Central memory CD8-positive, alpha-beta T cell (primary cell): ENCODE results near the gene UBE2J2.

Experiments used
- ATAC-seq: fragments of 150-1000 bp; cut with Tn5 transposase; replicated peaks from 2 replicates; pipeline ENCODE4 v1.10.0; 2022; ENCODE audit warnings: mild to moderate bottlenecking, moderate FRiP score, moderate number of reproducible peaks; ENCODE audit not compliant: poor library complexity, severe bottlenecking; ENCODE audit errors: extremely low read depth
- DNase-seq, 2 donors: peaks; one replicate each; pipeline ENCODE4 v3.0.0; 2021; ENCODE audit warnings: low spot score in 2 of 2
- H3K27ac Mint-ChIP-seq: one replicate; pipeline ENCODE4 v1.8.0; 2022; ENCODE audit warnings: low read depth, mild to moderate bottlenecking, moderate library complexity, mixed read lengths
- H3K27me3 Mint-ChIP-seq: one replicate; pipeline ENCODE4 v1.8.0; 2022; ENCODE audit warnings: mixed read lengths
- H3K36me3 Mint-ChIP-seq: one replicate; pipeline ENCODE4 v1.8.0; 2022; ENCODE audit warnings: mild to moderate bottlenecking, moderate library complexity, mixed read lengths; ENCODE audit not compliant: insufficient read depth
- H3K4me1 Mint-ChIP-seq: one replicate; pipeline ENCODE4 v1.8.0; 2022; ENCODE audit warnings: mixed read lengths
- H3K4me3 Mint-ChIP-seq: one replicate; pipeline ENCODE4 v1.8.0; 2022; ENCODE audit warnings: mild to moderate bottlenecking, moderate library complexity, mixed read lengths
- H3K9me3 Mint-ChIP-seq: one replicate; pipeline ENCODE4 v1.8.0; 2022; ENCODE audit warnings: mixed read lengths

UBE2J2 gene

DNA sequence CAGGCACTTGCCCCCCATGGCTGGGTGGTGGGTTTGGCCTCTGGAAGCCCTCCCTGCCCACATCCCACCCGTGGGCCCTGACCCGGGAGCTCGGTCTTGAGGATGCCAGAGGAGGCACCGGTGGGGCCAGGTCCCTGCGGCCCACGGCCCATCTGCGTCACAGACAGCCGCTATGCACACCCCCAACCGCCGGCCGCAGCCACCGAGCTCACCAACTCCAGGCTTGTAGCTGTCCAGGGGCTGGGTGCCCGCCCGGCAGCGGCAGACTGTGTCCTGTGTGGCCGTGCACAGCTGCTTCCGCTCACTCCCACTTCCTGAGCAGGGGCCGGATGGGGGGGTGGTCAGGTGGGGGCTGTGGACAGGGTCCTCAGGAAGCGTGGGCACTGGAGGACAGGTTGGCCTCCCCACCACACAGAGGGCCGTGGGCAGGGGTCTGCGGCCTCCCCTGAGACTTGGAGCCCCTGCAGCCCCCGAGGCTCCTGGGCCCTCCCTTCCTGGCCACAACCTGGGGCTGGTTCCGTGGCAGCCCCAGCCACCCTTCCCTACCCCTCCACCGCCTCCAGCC lies 60.8 kb downstream of the UBE2J2 start:
- Mint-ChIP-seq H3K27ac (peak overlapping the region; percentile 68), H3K36me3 (peaks cover 14% of the 10 kb centered on the region), H3K4me3 (peak overlapping the region; percentile 50), H3K4me1 (peaks cover 32% of the 10 kb centered on the region), H3K9me3 (no peaks in the 10 kb centered on the region), H3K27me3 (no peaks in the 10 kb centered on the region)
- ATAC-seq (peak; percentile 54), DNase-seq (peak in 1 of 2 donors; percentile 53)

DNA sequence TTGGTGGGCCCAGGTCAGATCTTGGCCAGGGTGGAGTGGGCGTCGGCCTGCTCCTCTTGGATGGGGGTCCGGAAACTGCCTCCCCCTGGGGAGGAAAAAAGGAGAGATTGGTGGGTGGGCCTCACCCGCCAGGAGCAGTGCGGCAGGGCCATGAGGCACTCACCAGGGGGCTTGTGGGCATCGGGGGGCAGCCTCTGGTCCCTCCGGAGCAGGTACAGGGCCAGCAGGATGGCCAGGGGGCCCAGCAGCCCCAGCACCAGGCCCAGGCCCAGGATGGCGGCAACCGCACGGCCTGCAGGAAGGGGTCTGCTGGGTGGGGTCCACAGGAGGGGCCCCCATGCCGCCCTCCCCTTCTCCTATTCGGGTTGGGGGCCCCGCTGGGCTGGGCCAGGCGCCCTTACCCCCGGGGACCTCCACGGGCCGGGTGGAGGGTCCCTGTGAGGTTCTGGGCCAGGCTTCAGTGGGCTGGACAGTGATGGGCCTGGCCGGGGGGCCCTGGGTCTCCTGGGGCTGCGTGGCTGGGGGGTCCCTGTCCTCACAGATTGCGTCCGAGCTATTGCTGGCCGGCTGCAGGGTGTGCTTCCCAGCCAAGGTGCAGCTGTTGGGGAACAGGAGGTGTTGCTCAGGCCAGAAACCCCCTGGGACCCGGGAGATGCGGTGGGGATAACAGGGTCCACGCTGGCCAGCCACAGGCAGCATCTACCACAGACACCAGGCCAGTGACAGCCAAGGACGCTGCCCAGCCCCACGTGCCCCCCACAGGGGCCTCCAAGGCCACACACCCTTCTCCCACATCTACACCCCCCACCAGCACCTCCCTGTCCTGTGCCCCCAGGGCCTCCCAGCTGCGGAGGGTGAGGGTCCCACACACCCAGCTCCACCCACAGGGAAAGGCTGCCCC lies 61.9 kb downstream of the UBE2J2 start:
- DNase-seq (no peak), ATAC-seq (no peak)
- H3K36me3 Mint-ChIP-seq, result peaks cover 10% of the 10 kb centered on the region
- peak overlapping the region; percentile 75 for H3K27ac Mint-ChIP-seq
- peak overlapping the region; percentile 50 for H3K4me3 Mint-ChIP-seq
- no peaks in the 10 kb centered on the region for H3K27me3 Mint-ChIP-seq
- peaks cover 34% of the 10 kb centered on the region for H3K4me1 Mint-ChIP-seq
- no peaks in the 10 kb centered on the region for H3K9me3 Mint-ChIP-seq

DNA sequence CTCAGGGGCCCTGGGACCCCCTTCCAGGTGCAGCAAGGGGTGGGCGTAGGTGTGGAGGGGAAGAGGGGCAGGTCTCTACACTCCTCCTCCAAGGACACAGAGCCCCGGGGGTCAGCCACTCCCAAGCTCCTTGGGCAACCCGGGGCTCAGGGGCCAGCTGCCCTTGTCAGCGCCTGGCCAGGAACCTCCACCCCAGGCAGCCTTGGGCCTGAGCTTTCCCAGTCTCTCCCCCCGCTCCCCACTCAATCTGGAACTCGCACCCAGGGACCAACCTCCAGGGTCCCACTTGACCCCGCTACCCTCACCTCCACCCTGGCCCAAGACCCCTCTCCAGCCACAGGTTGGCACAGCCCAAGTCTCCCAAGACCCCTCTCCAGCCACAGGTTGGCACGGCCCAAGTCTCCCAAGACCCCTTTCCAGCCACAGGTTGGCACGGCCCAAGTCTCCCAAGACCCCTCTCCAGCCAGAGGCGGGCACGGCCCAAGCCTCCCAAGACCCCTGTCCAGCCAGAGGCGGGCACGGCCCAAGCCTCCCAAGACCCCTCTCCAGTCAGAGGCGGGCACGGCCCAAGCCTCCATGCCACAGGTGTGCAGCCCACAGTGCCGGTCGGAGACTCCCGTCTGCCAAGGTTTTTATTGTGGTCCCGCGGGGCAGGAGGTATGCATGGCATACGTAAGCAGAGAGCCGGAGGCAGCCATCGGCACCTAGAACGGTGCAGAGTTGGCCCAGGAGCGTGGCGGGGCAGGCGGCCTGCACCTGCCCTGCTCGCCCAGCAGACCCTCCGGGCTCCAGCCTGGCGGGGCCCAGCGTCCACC lies 62.7 kb downstream of the UBE2J2 start:
- H3K4me3 Mint-ChIP-seq, result peak overlapping the region; percentile 47

DNA sequence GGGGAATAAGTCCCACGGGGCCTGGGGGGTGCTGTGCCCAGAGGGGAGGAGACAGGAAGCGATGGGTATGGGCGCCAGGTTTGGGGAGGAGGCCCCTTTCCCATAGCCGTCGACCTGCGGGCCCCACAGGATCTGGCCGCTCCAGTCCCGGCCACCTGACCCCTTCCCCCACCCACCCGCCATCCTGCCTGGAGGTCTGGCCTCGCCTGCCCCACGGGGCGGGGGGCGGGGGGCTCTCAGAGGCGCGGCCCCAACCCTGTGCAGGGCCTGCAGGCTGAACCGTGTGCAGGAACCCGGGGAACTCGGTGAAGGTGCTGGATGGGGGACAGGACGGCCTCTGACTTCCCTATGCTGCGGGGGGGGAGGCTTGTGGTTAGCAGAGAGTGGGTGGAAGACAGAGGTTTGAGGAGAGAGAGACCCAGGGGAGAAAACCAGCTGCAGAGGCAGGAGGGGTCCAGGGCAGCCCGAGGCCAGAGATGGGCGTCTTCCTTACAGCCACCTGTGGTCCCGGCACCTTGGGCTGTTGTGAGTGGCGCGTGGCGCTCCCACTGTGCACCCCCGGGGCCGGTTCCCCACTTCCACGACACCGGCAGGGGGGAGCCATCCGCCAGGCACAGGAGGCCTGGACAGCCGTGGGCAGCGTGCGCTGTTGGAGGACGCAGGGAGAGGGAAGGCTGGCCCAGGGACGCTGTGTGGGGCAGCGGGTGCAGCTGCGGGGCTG lies 64.8 kb downstream of the UBE2J2 start:
- peaks cover 4% of the 10 kb centered on the region for H3K36me3 Mint-ChIP-seq
- H3K9me3 Mint-ChIP-seq, result no peaks in the 10 kb centered on the region
- peak overlapping the region; percentile 76 for H3K4me3 Mint-ChIP-seq
- peaks cover 20% of the 10 kb centered on the region for H3K4me1 Mint-ChIP-seq
- no peak for ATAC-seq
- no peak for DNase-seq
- H3K27ac Mint-ChIP-seq, result peak overlapping the region; percentile 78
- H3K27me3 Mint-ChIP-seq, result no peaks in the 10 kb centered on the region

More for the DNA sequence above, 62.7 kb downstream of the UBE2J2 start:
- no peaks in the 10 kb centered on the region for H3K9me3 Mint-ChIP-seq
- peaks cover 33% of the 10 kb centered on the region for H3K4me1 Mint-ChIP-seq
- peak overlapping the region; percentile 75 for H3K27ac Mint-ChIP-seq
- DNase-seq, result no peak
- peaks cover 7% of the 10 kb centered on the region for H3K36me3 Mint-ChIP-seq
- ATAC-seq, result no peak
- H3K27me3 Mint-ChIP-seq, result no peaks in the 10 kb centered on the region

DNA sequence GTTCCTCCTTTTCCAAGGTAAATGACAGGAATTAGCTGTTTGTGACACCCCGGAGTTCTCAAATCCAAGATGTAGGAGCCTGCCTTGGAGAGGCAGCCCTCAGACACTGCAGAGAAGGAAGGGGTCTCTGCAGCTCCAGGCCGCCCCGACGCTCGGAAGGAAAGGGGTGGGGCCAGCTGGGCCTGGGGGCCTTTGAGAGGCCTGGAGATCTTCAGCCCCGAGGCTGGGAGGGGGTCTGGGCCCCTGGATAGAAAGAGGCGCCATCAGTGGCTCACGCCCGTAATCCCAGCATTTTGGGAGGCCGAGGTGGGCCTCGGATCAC lies 66.1 kb downstream of the UBE2J2 start:
- ATAC-seq, result no peak
- Mint-ChIP-seq H3K27ac (peak overlapping the region; percentile 78), H3K27me3 (no peaks in the 10 kb centered on the region), H3K4me3 (peak overlapping the region; percentile 76), H3K9me3 (no peaks in the 10 kb centered on the region), H3K36me3 (peaks cover 4% of the 10 kb centered on the region), H3K4me1 (peaks cover 20% of the 10 kb centered on the region)
- no peak for DNase-seq

DNA sequence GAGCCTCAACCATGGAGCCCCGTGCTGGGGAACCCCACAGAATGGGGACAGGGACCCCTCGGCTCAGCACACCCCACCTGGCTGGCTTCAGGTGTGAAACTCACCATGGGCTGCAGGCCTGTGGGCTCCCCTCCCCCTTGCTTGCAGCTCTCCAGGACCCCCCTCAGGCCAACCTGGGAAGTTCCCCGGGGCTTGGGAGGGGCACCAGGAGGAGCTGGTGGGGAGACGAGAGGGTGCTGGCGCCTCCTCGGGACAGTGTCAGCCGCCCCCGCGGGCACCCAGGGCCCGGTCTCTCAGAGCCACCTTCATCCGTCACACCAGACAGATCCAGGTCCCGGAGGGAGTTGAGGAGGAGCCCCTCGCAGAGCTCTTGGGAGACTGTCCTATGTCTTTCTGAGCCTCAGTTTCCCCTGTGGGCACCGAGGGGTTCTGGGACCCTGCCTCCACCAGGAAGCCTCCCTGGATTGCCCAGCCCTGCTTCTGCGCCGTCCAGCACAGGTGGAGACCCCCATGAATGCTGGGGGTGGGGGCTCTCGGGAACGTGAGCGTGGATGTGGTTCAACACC lies 66.6 kb downstream of the UBE2J2 start:
- no peaks in the 10 kb centered on the region for H3K27me3 Mint-ChIP-seq

DNA sequence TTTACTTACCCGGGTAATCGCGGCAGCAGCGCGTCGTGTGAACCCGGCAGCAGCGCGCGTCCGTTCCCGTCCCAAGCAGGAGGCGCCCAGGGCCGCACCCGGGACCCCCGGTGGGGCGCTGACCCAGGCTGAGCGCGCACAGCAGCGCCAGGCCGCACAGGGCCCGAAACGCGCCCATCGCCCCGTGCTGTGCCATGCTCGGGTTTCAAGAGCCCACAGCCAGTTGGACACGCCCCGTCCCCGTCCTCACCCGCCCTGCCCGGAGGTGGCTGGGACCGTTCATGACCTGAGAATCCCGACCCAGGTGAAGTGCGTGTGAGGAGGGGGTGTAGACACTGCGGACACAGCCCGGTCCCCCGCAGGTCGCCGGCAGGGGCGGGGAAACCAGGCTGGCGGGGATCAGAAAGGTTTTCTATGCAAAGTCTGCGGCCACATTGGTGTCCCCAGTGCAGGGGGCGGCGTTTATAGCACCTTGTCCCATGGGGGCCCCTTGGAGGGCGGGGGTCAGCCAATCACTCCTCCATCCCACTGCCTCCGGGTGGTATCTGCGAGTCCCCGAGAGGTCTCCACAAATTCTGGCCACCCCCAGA lies 67.2 kb downstream of the UBE2J2 start, which contains the start of gene TNFRSF18:
TNFRSF18 (minus strand) TSS at position 217 of the 590 bp plus-strand sequence; CDS start at position 196, 21 bp downstream.
- peaks cover 20% of the 10 kb centered on the region for H3K4me1 Mint-ChIP-seq
- peaks cover 4% of the 10 kb centered on the region for H3K36me3 Mint-ChIP-seq
- H3K27me3 Mint-ChIP-seq, result no peaks in the 10 kb centered on the region
- ATAC-seq (no peak), DNase-seq (no peak)
- peak within 1 kb of the TSS; percentile 58 for H3K4me3 Mint-ChIP-seq
- no peaks in the 10 kb centered on the region for H3K9me3 Mint-ChIP-seq
- no peak within 1 kb of the TSS for H3K27ac Mint-ChIP-seq

More for the DNA sequence above, 66.6 kb downstream of the UBE2J2 start:
- Mint-ChIP-seq H3K4me1 (peaks cover 20% of the 10 kb centered on the region), H3K27ac (no peak overlapping the region), H3K36me3 (peaks cover 4% of the 10 kb centered on the region), H3K4me3 (peak overlapping the region; percentile 58), H3K9me3 (no peaks in the 10 kb centered on the region)
- no peak for DNase-seq
- no peak for ATAC-seq

DNA sequence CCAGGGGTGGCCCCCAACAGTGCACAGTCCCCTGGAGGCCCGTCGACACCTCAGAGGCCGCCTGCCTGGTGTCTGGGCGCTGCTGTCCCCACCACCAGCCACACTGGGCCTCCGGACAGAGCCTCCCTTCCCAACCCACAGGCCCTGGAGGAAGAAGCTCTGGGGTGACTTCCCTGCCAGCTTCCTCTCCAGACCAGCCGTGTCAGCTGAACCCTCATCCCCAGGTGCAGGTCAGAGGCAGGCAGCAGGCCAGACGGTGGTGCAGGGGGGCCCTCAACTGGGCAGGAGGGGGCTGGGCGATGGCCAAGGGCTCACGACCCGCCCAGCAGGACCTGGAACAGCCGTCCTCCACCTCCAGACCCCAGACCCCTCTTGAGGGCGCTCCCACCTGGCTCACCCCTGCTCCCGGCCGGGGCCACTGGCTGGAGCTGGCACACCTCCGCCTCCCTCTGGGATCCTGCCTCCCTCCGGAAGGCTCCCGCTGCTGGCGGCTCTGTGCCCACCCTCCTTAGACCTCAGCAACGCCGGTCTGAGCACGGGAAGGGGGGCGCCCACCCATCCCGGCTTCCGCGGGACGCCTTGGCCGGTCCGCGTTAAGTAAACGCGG lies 67.8 kb downstream of the UBE2J2 start:
- ATAC-seq (no peak), DNase-seq (no peak)
- H3K9me3 Mint-ChIP-seq, result no peaks in the 10 kb centered on the region
- peaks cover 4% of the 10 kb centered on the region for H3K36me3 Mint-ChIP-seq
- H3K4me3 Mint-ChIP-seq, result peak overlapping the region; percentile 58
- H3K4me1 Mint-ChIP-seq, result peaks cover 20% of the 10 kb centered on the region
- H3K27ac Mint-ChIP-seq, result no peak overlapping the region
- no peaks in the 10 kb centered on the region for H3K27me3 Mint-ChIP-seq

DNA sequence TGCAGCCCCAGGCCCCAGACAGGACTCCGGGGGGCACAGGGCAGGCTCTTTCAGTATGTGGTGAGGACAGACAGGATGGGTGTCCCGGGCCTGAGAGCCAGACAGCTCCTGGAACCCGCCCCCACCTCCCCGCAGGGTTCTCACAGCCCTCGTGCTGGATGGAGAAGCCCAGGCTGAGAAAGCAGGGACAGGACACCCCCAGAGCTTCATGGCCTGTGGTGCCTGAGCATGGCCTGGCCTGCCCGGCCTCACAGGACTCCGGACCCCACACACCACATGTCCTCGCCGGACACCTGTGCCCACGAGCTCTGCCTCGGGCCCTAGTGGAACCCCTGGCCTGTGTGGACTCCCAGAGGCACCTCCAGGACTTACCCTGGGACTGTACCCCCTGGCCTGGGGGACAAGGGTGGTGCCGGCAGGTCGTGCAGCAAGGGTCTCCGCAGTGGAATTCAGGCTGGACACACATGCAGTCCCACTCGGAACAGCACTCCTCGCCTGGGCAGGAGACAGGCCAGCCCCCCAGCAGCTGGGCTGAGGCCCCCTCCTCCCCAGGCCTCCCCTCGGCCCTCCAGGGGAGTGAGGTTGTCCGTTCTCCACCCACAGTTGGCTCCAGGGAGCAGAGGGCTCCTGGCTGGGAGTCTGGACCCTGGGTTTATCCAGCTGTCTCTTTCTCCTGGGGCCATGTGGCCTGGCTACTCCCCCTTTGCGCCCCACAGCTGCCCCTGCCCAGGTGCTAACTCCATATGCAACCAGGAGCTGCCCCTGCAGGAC lies 68.5 kb downstream of the UBE2J2 start:
- Mint-ChIP-seq H3K4me1 (peaks cover 20% of the 10 kb centered on the region), H3K27ac (peak overlapping the region; percentile 57), H3K27me3 (no peaks in the 10 kb centered on the region), H3K4me3 (no peak overlapping the region), H3K9me3 (no peaks in the 10 kb centered on the region), H3K36me3 (peaks cover 4% of the 10 kb centered on the region)
- DNase-seq (no peak), ATAC-seq (no peak)

DNA sequence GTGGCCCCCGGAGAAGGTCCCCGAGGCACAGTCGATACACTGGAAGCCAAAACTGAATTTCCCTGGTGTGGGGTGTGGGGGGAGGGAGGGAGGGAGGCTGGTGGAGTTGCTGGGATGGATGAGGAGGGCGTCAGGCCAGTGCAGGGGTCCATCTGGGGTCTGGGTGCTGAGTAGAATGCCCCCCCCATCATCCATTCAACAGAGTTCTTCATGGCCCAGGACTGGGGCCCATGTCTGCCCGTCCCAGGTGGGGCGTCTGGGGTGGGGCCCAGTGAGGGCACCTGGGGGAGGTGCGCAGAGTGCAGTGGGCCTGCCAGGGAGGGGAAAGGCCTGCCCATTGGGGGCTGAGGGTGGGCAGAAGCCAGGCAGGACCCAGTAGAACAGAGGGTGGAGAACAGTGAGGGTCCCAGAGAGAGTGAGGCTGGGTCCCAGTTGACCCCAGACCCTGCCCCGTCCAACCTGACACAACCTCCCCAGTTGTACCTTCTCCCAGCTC lies 69.2 kb downstream of the UBE2J2 start:
- Mint-ChIP-seq H3K4me3 (no peak overlapping the region), H3K27ac (peak overlapping the region; percentile 57), H3K36me3 (peaks cover 4% of the 10 kb centered on the region), H3K9me3 (no peaks in the 10 kb centered on the region), H3K27me3 (no peaks in the 10 kb centered on the region), H3K4me1 (peaks cover 20% of the 10 kb centered on the region)
- DNase-seq, result no peak
- no peak for ATAC-seq
